ENCODE measurements around the gene POLE3.
A peak's percentile ranks its signal among the peaks of the same experiment; 100 is the strongest.

The POLE3 gene

DNA sequence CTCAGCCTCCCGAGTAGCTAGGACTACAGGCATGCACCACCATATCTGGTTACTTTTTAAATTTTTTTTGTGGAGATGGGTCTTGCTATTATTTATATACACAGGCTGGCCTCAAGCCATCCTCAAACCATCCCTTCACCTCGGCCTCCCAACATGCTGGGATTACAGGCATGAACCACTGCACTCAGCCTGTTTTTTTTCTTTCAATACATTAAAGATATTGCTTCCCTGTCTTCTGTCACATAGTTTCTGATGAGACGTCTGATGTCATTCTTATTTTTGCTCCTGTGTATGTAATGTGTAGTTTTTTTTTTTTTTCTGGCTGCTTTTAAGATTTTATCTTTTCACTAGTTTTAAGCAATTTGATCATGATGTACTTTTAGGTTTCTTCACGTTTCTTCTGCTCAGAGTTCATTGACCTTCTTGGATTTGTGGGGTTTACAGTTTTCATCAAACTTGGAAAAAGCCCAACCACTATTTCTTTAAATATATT is 41.7 kb upstream of the POLE3 start:
- Histone ChIP-seq H3K4me1 (ENCODE audit: low read length) (peaks cover 5% of the 10 kb centered on the region; the same call in 1 of the 2 replicates), H4K20me1 (ENCODE audit: insufficient read depth, low read length) (no peaks in the 10 kb centered on the region), H3F3A (ENCODE audit: insufficient read depth, low read length) (no peaks in the 10 kb centered on the region), H2AFZ (ENCODE audit: low read length) (no peak overlapping the region), H3K27ac (ENCODE audit: low read length) (no peak overlapping the region), H3K9me3 (replicated peaks; ENCODE audit: insufficient read depth, low read length) (no peaks in the 10 kb centered on the region), H3K4me3 (ENCODE audit: low read length) (no peak overlapping the region), H3K9ac (ENCODE audit: low read length) (no peak overlapping the region), H3K36me3 (replicated peaks; ENCODE audit: insufficient read depth, low read length) (no peaks in the 10 kb centered on the region), H3K27me3 (replicated peaks; ENCODE audit: insufficient read depth, low read length) (no peaks in the 10 kb centered on the region), H3K9me2 (replicated peaks; ENCODE audit: insufficient read depth, low read length) (no peaks in the 10 kb centered on the region), H3K79me2 (ENCODE audit: low read length) (no peaks in the 10 kb centered on the region), H3K4me2 (ENCODE audit: low read depth, low read length) (no peak overlapping the region)
- DNase-seq: no peak
- TF ChIP-seq EZH2phosphoT487 (IDR thresholded peaks at IDR 0.05; ENCODE audit: low read length) (no peak), EZH2 (optimal IDR thresholded peaks at IDR 0.05; ENCODE audit: low read depth, low read length) (no peak)
- TF ChIP-seq, protein P1, sequence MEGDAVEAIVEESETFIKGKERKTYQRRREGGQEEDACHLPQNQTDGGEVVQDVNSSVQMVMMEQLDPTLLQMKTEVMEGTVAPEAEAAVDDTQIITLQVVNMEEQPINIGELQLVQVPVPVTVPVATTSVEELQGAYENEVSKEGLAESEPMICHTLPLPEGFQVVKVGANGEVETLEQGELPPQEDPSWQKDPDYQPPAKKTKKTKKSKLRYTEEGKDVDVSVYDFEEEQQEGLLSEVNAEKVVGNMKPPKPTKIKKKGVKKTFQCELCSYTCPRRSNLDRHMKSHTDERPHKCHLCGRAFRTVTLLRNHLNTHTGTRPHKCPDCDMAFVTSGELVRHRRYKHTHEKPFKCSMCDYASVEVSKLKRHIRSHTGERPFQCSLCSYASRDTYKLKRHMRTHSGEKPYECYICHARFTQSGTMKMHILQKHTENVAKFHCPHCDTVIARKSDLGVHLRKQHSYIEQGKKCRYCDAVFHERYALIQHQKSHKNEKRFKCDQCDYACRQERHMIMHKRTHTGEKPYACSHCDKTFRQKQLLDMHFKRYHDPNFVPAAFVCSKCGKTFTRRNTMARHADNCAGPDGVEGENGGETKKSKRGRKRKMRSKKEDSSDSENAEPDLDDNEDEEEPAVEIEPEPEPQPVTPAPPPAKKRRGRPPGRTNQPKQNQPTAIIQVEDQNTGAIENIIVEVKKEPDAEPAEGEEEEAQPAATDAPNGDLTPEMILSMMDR (IDR thresholded peaks at IDR 0.05; ENCODE audit: low read length): no peak

DNA sequence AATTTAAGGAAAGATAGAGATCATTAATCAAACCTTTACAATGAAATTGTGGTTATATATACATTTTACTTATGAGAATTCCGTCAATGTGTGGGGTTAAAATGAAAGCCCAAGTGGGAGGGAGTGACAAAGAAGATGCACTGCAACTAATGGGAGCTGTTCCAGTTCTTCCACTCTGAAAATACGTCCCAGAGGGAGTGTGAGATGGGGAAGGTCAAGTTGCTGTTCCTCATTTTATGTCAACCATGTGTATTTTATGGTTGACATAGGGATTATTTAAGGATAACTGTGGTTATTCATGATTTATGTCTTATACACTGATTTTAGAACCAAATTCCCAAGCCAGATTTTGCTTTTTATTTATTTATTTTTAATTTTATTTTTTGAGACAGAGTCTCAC is 38.9 kb upstream of the POLE3 start:
- Histone ChIP-seq H2AFZ (ENCODE audit: low read length) (no peak overlapping the region), H3K9me2 (replicated peaks; ENCODE audit: insufficient read depth, low read length) (no peaks in the 10 kb centered on the region), H3K4me3 (ENCODE audit: low read length) (no peak overlapping the region), H4K20me1 (ENCODE audit: insufficient read depth, low read length) (no peaks in the 10 kb centered on the region), H3K79me2 (ENCODE audit: low read length) (no peaks in the 10 kb centered on the region), H3K27me3 (replicated peaks; ENCODE audit: insufficient read depth, low read length) (no peaks in the 10 kb centered on the region), H3K9ac (ENCODE audit: low read length) (no peak overlapping the region), H3K36me3 (replicated peaks; ENCODE audit: insufficient read depth, low read length) (no peaks in the 10 kb centered on the region), H3K4me1 (ENCODE audit: low read length) (no peaks in the 10 kb centered on the region), H3K4me2 (ENCODE audit: low read depth, low read length) (no peak overlapping the region), H3K27ac (ENCODE audit: low read length) (no peak overlapping the region), H3K9me3 (replicated peaks; ENCODE audit: insufficient read depth, low read length) (no peaks in the 10 kb centered on the region), H3F3A (ENCODE audit: insufficient read depth, low read length) (no peaks in the 10 kb centered on the region)
- DNase-seq: no peak
- TF ChIP-seq, protein P1 (IDR thresholded peaks at IDR 0.05; ENCODE audit: low read length): no peak
- no peak for TF ChIP-seq EZH2 (optimal IDR thresholded peaks at IDR 0.05; ENCODE audit: low read depth, low read length)
- TF ChIP-seq EZH2phosphoT487 (IDR thresholded peaks at IDR 0.05; ENCODE audit: low read length): no peak

DNA sequence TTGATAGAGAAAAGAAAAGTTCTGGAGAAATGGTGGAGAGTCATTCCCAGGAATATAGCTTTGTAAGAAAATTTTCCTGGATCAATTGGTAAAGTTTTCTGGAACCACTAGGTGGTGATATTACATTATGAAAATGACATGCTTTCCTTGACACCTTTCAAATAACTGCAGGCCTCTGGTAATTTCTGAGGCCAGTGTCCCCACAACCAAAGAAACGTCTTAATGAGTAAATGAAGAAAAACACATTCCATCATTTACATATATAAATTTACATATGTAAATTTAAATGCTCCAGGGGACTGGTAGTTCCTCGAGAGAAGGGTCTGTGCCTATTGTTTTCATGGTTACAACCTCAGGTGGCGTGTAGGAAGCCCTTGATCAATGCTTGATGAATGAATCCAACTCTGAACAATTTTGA is 35.9 kb upstream of the POLE3 start:
- no peaks in the 10 kb centered on the region for H3K36me3 ChIP-seq (replicated peaks; ENCODE audit: insufficient read depth, low read length)
- no peaks in the 10 kb centered on the region for H4K20me1 ChIP-seq (ENCODE audit: insufficient read depth, low read length)
- no peak overlapping the region for H3K27ac ChIP-seq (ENCODE audit: low read length)
- H3K9me3 ChIP-seq (replicated peaks; ENCODE audit: insufficient read depth, low read length): no peaks in the 10 kb centered on the region
- H3K4me2 ChIP-seq (ENCODE audit: low read depth, low read length): no peak overlapping the region
- peak; percentile 31 for DNase-seq
- H3F3A ChIP-seq (ENCODE audit: insufficient read depth, low read length): no peaks in the 10 kb centered on the region
- H3K9ac ChIP-seq (ENCODE audit: low read length): no peak overlapping the region
- no peak overlapping the region for H3K4me3 ChIP-seq (ENCODE audit: low read length)
- TF ChIP-seq, protein P1 (IDR thresholded peaks at IDR 0.05; ENCODE audit: low read length): peak; percentile 67
- TF ChIP-seq EZH2 (optimal IDR thresholded peaks at IDR 0.05; ENCODE audit: low read depth, low read length) (no peak), EZH2phosphoT487 (IDR thresholded peaks at IDR 0.05; ENCODE audit: low read length) (no peak)
- H3K9me2 ChIP-seq (replicated peaks; ENCODE audit: insufficient read depth, low read length): no peaks in the 10 kb centered on the region
- H3K4me1 ChIP-seq (ENCODE audit: low read length): no peaks in the 10 kb centered on the region
- no peak overlapping the region for H2AFZ ChIP-seq (ENCODE audit: low read length)
- H3K27me3 ChIP-seq (replicated peaks; ENCODE audit: insufficient read depth, low read length): no peaks in the 10 kb centered on the region
- H3K79me2 ChIP-seq (ENCODE audit: low read length): no peaks in the 10 kb centered on the region

All from MM.1S (cell line).